GM23248 (cell line): ENCODE measurements around the gene CD46. TPM values are rescaled to one million over a fixed set of nuclear protein-coding genes. Genes with fewer than 3 reads are reported as not detected.
"Not testable (repeated sequence)": the region's sequence is repeated elsewhere in the genome, so short reads cannot be mapped to it uniquely, and the experiment has no call there.

Experiments used
- DNase-seq: peaks from one replicate; pipeline ENCODE4 v3.0.0-alpha.2; 2015
- H2AFZ ChIP-seq: fragments of 200-600 bp; sonication (generic); 2 replicates; pipeline ENCODE4 v1.6.1; 2016; ENCODE audit warnings: antibody characterized with exemption
- H3F3A ChIP-seq: fragments of 200-600 bp; sonication (generic); 2 replicates; pipeline ENCODE4 v1.6.1; 2016; ENCODE audit warnings: mild to moderate bottlenecking, antibody characterized with exemption, mixed run types; ENCODE audit not compliant: insufficient read depth
- H3K27ac ChIP-seq: fragments of 200-600 bp; sonication (generic); 2 replicates; pipeline ENCODE4 v1.5.1; 2016; ENCODE audit warnings: mild to moderate bottlenecking
- H3K27me3 ChIP-seq: fragments of 200-600 bp; sonication (generic); replicated peaks from 2 replicates; pipeline ENCODE4 v1.6.1; 2016; ENCODE audit warnings: mild to moderate bottlenecking; ENCODE audit not compliant: insufficient read depth
- H3K36me3 ChIP-seq: fragments of 200-600 bp; sonication (generic); 2 replicates; pipeline ENCODE4 v1.6.1; 2016; ENCODE audit warnings: low read depth, mild to moderate bottlenecking
- H3K4me1 ChIP-seq: fragments of 200-600 bp; sonication (generic); 2 replicates; pipeline ENCODE4 v1.6.1; 2016; ENCODE audit warnings: mild to moderate bottlenecking; ENCODE audit not compliant: insufficient read depth
- H3K4me2 ChIP-seq: fragments of 200-600 bp; sonication (generic); one replicate; pipeline ENCODE4 v1.6.1; 2016; ENCODE audit warnings: mild to moderate bottlenecking; ENCODE audit not compliant: unreplicated experiment
- H3K4me3 ChIP-seq: fragments of 200-600 bp; sonication (generic); 2 replicates; pipeline ENCODE4 v1.5.1; 2016; ENCODE audit warnings: mild to moderate bottlenecking
- H3K79me2 ChIP-seq: fragments of 200-600 bp; sonication (generic); 2 replicates; pipeline ENCODE4 v1.6.1; 2016; ENCODE audit warnings: mild to moderate bottlenecking; ENCODE audit not compliant: insufficient read depth
- H3K9ac ChIP-seq: fragments of 200-600 bp; sonication (generic); 2 replicates; pipeline ENCODE4 v1.6.1; 2016; ENCODE audit warnings: mild to moderate bottlenecking
- H3K9me2 ChIP-seq: fragments of 200-600 bp; sonication (generic); 2 replicates; pipeline ENCODE4 v1.6.1; 2016; ENCODE audit warnings: mixed run types, mild to moderate bottlenecking, moderate library complexity; ENCODE audit not compliant: insufficient read depth
- H3K9me3 ChIP-seq: fragments of 200-600 bp; sonication (generic); one replicate; pipeline ENCODE4 v1.6.1; 2017; ENCODE audit warnings: low read depth
- H4K20me1 ChIP-seq: fragments of 200-600 bp; sonication (generic); 2 replicates; pipeline ENCODE4 v1.6.0; 2016; ENCODE audit not compliant: insufficient read depth
- EZH2 ChIP-seq: fragments of 200-600 bp; sonication (generic); IDR thresholded peaks from 2 replicates; pipeline ENCODE4 v1.6.1; 2018; ENCODE audit warnings: antibody characterized with exemption, mild to moderate bottlenecking; ENCODE audit not compliant: insufficient read depth, poor library complexity, severe bottlenecking
- EZH2phosphoT487 ChIP-seq: fragments of 200-600 bp; sonication (generic); IDR thresholded peaks from 2 replicates; pipeline ENCODE4 v1.6.1; 2018; ENCODE audit warnings: antibody characterized with exemption, moderate library complexity, mild to moderate bottlenecking, low read depth; ENCODE audit not compliant: insufficient read depth
- WGBS, 2 experiments: methylation state at CpG; one replicate each; pipeline ENCODE4 v1.1.6; 2015 to 2017; ENCODE audit warnings: low lambda C conversion rate in 2 of 2, low coverage in 1 of 2; ENCODE audit errors: missing lambda C conversion rate in 2 of 2; 5-methylcytosine and 5-hydroxymethylcytosine counted together
- in situ Hi-C: fragments of 300-500 bp; cut with MboI; formaldehyde crosslinking; loops from 2 replicates; pipeline ENCODE4 v1.15.0; 2020
- polyA plus RNA-seq: library from polyadenylated mRNA; unstranded; fragments of >200 nt; fragmentation: Nextera tagmentation; extraction: Ambion mirVana; gene quantifications from 2 replicates; pipeline ENCODE4 v1.2.1, GENCODE V29; 2016
- total RNA-seq: library from RNA; depleted of rRNA; stranded (reverse); fragments of >200 nt; shearing (Covaris generic); gene quantifications from 2 replicates; pipeline ENCODE4 v1.2.3, GENCODE V29; 2014

CD46 gene
- total and polyA plus RNA-seq, 2 experiments from 2014 or later, result 49.2 to 117 TPM

DNA sequence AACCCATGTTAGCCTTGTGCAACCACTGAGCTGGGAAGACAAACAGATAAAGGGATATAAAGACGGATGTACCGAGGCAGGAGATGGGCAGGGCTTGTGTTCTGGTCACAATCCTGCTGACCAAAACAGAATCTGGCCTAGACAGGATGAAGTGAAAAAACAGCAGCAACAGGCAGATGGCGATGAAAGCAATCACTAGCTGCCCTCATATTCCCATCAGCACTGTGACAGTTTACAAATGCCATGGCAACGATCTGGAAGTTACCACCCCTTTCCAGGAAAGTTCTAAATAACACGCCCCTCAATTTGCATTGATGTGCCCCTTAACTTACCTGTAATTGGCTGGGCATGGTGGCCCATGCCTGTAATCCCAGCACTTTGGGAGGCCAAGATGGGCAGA, 40.6 kb upstream of the CD46 start:
- Histone ChIP-seq H3K4me3 (no peak overlapping the region), H3K9me2 (no peaks in the 10 kb centered on the region), H3K27ac (no peak overlapping the region), H2AFZ (no peak overlapping the region), H3K9ac (no peak overlapping the region), H3K4me2 (no peak overlapping the region), H3F3A (peaks cover 10% of the 10 kb centered on the region; the same call in 1 of the 2 replicates), H3K27me3 (no peaks in the 10 kb centered on the region), H3K79me2 (no peaks in the 10 kb centered on the region), H4K20me1 (no peaks in the 10 kb centered on the region), H3K36me3 (no peaks in the 10 kb centered on the region), H3K9me3 (no peaks in the 10 kb centered on the region), H3K4me1 (peaks cover 18% of the 10 kb centered on the region)
- in situ Hi-C loops, result no loop called here
- no peak for DNase-seq
- TF ChIP-seq EZH2, result no peak
- TF ChIP-seq EZH2phosphoT487, result no peak
- 82 to 86% methylated on average over 5 of the region's 5 CpGs for WGBS, 2 experiments

DNA sequence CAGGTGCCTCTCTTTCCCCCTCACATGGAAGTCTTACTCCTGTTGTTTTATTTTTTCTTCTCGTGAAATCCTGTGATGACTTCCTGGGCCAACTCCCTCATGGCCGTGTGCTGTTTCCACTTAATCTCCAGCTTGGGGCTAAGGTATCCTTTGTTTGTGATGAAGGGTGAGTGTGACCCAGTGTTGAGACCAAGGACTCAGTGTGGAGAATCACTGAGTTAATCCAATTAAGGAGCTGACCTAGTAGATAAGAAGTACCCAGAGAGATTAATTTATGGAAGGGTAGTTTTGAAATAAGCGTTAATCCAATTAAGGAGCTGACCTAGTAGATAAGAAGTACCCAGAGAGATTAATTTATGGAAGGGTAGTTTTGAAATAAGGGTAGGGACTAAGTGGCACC, 39.2 kb upstream of the CD46 start:
- H3K9ac ChIP-seq, H3K27me3 ChIP-seq, H3K79me2 ChIP-seq, H3K27ac ChIP-seq, in situ Hi-C loops, H4K20me1 ChIP-seq, H2AFZ ChIP-seq, H3K4me3 ChIP-seq, H3K9me3 ChIP-seq, H3K9me2 ChIP-seq, H3K36me3 ChIP-seq, H3K4me2 ChIP-seq, DNase-seq, H3F3A ChIP-seq, H3K4me1 ChIP-seq: not testable (repeated sequence)
- WGBS, 2 experiments, result 64 to 67% methylated on average over 3 of the region's 3 CpGs

- Histone ChIP-seq H3K4me3 (no peak overlapping the region), H4K20me1 (no peaks in the 10 kb centered on the region), H3K4me1 (no peaks in the 10 kb centered on the region), H3K9me2 (no peaks in the 10 kb centered on the region), H3K27me3 (no peaks in the 10 kb centered on the region), H2AFZ (no peak overlapping the region), H3K79me2 (no peaks in the 10 kb centered on the region), H3F3A (no peaks in the 10 kb centered on the region), H3K9me3 (no peaks in the 10 kb centered on the region), H3K36me3 (no peaks in the 10 kb centered on the region), H3K4me2 (no peak overlapping the region), H3K27ac (no peak overlapping the region), H3K9ac (no peak overlapping the region)
- TF ChIP-seq EZH2 (no peak), EZH2phosphoT487 (no peak)
- 75 to 88% methylated on average over 12 of the region's 12 CpGs for WGBS, 2 experiments
- DNase-seq, result no peak
- in situ Hi-C loops, result no loop called here
These were observed 38.3 kb upstream of the CD46 start for GRCh38 chr1:207713529-207713928.

GRCh38 chr1:207719234-207719633, 32.6 kb upstream of the CD46 start:
- no peaks in the 10 kb centered on the region for H4K20me1 ChIP-seq
- H3K27me3 ChIP-seq, result no peaks in the 10 kb centered on the region
- no peaks in the 10 kb centered on the region for H3K9me2 ChIP-seq
- no peaks in the 10 kb centered on the region for H3F3A ChIP-seq
- no peak overlapping the region for H2AFZ ChIP-seq
- WGBS, 2 experiments, result 49 to 63% methylated on average over 2 of the region's 2 CpGs
- no peak overlapping the region for H3K27ac ChIP-seq
- no peaks in the 10 kb centered on the region for H3K36me3 ChIP-seq
- in situ Hi-C loops, result no loop called here
- no peak overlapping the region for H3K4me2 ChIP-seq
- H3K9me3 ChIP-seq, result no peaks in the 10 kb centered on the region
- TF ChIP-seq EZH2, result no peak
- TF ChIP-seq EZH2phosphoT487, result no peak
- H3K4me1 ChIP-seq, result no peaks in the 10 kb centered on the region
- H3K9ac ChIP-seq, result no peak overlapping the region
- H3K79me2 ChIP-seq, result no peaks in the 10 kb centered on the region
- no peak overlapping the region for H3K4me3 ChIP-seq
- no peak for DNase-seq

- H3K79me2 ChIP-seq, H4K20me1 ChIP-seq, H2AFZ ChIP-seq, H3K36me3 ChIP-seq, H3F3A ChIP-seq, H3K27ac ChIP-seq, H3K9me2 ChIP-seq, DNase-seq, H3K9ac ChIP-seq, H3K27me3 ChIP-seq, H3K4me3 ChIP-seq, H3K4me1 ChIP-seq, H3K4me2 ChIP-seq, H3K9me3 ChIP-seq, in situ Hi-C loops: not testable (repeated sequence)
- 60 to 70% methylated on average over 4 of the region's 4 CpGs for WGBS, 2 experiments
These were observed 23.5 kb upstream of the CD46 start for GRCh38 chr1:207728200-207728858.

- H3K9ac ChIP-seq, H3K9me3 ChIP-seq, H3K79me2 ChIP-seq, DNase-seq, H3K27ac ChIP-seq, H4K20me1 ChIP-seq, in situ Hi-C loops, H3K27me3 ChIP-seq, H3K9me2 ChIP-seq, H3F3A ChIP-seq, H2AFZ ChIP-seq, H3K4me2 ChIP-seq, H3K36me3 ChIP-seq, H3K4me3 ChIP-seq, H3K4me1 ChIP-seq: not testable (repeated sequence)
- 56 to 61% methylated on average over 8 of the region's 8 CpGs for WGBS, 2 experiments
These were observed 14.2 kb upstream of the CD46 start for GRCh38 chr1:207737503-207738157.

DNA sequence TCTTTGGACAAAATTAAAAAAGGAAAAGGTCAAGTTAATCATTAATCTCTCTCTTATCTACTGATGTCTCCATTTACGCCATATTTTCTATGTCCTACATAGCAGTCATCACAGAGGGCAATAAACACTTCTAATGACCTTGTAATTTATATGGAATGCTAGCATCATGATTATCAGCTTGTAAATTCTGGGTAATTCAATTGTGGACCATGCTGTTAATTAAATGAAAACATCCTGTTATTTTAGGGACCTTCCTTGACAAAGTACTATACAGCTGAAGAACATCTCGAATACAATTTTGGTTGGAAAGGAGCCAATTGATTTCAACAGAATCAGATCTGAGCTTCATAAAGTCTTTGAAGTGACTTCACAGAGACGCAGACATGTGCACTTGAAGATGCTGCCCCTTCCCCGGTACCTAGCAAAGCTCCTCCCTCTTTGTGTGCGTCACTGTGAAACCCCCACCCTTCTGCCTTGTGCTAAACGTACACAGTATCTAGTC, 13.6 kb upstream of the CD46 start:
- H3K9me3 ChIP-seq, H3K27ac ChIP-seq, DNase-seq, H3K9ac ChIP-seq, H3K4me3 ChIP-seq, H3K27me3 ChIP-seq, H3K9me2 ChIP-seq, in situ Hi-C loops, H3K4me2 ChIP-seq, H3F3A ChIP-seq, H2AFZ ChIP-seq, H3K4me1 ChIP-seq, H4K20me1 ChIP-seq, H3K79me2 ChIP-seq, H3K36me3 ChIP-seq: not testable (repeated sequence)
- WGBS, 2 experiments, result 10 to 13% methylated on average over 6 of the region's 6 CpGs
